DND-41 (cell line): ENCODE measurements around the gene CR2.
"Not testable (repeated sequence)": the region's sequence is repeated elsewhere in the genome, so short reads cannot be mapped to it uniquely, and the experiment has no call there.

ENCODE experiments used
- ATAC-seq: fragments of 200-7000 bp; cut with Tn5 transposase; 3 replicates; pipeline ENCODE4 v1.9.1; 2021; ENCODE audit warnings: low read depth; ENCODE audit not compliant: insufficient read depth
- DNase-seq: peaks from one replicate; pipeline ENCODE4 v3.0.0-alpha.2; 2020
- H2AFZ ChIP-seq: 2 replicates; pipeline ENCODE4 v1.6.0; 2012; ENCODE audit warnings: low read depth, low read length
- H3K27ac ChIP-seq: 2 replicates; pipeline ENCODE4 v1.5.1; 2012; ENCODE audit warnings: low read length, inconsistent platforms
- H3K27me3 ChIP-seq: fragments of 200-600 bp; sonication (generic); 2 replicates; pipeline ENCODE4 v1.6.0; 2012; ENCODE audit warnings: low read length, mild to moderate bottlenecking, inconsistent platforms; ENCODE audit not compliant: insufficient read depth, poor library complexity
- H3K36me3 ChIP-seq: 2 replicates; pipeline ENCODE4 v1.5.1; 2012; ENCODE audit warnings: low read length, inconsistent platforms; ENCODE audit not compliant: insufficient read depth
- H3K4me1 ChIP-seq: 2 replicates; pipeline ENCODE4 v1.5.1; 2012; ENCODE audit warnings: mild to moderate bottlenecking, low read length; ENCODE audit not compliant: insufficient read depth
- H3K4me2 ChIP-seq: 2 replicates; pipeline ENCODE4 v1.6.0; 2012; ENCODE audit warnings: mild to moderate bottlenecking, moderate library complexity, low read length, inconsistent platforms; ENCODE audit not compliant: insufficient read depth
- H3K4me3 ChIP-seq, 2 experiments: fragments of 200-600 bp in 1 of 2; shearing (Covaris generic) in 1 of 2; 2 replicates each; pipeline ENCODE4 v1.5.1; 2012 to 2016; ENCODE audit warnings: inconsistent platforms in 2 of 2, low read length in 2 of 2, mild to moderate bottlenecking in 2 of 2, low read depth in 1 of 2, moderate library complexity in 1 of 2
- H3K79me2 ChIP-seq: 2 replicates; pipeline ENCODE4 v1.6.0; 2012; ENCODE audit warnings: low read length, inconsistent platforms; ENCODE audit not compliant: insufficient read depth
- H3K9ac ChIP-seq: 2 replicates; pipeline ENCODE4 v1.6.0; 2012; ENCODE audit warnings: low read depth, mild to moderate bottlenecking, inconsistent platforms, low read length, moderate library complexity
- H3K9me3 ChIP-seq: 2 replicates; pipeline ENCODE4 v1.5.1; 2012; ENCODE audit warnings: low read length, moderate library complexity, mild to moderate bottlenecking, inconsistent platforms; ENCODE audit not compliant: insufficient read depth, severe bottlenecking
- H4K20me1 ChIP-seq: 2 replicates; pipeline ENCODE4 v1.6.0; 2012; ENCODE audit warnings: low read length; ENCODE audit not compliant: insufficient read depth
- CTCF ChIP-seq: IDR thresholded peaks from 2 replicates; pipeline ENCODE4 v1.5.1; 2012; ENCODE audit warnings: borderline replicate concordance, low read length, moderate library complexity, mild to moderate bottlenecking; ENCODE audit not compliant: poor library complexity, severe bottlenecking; ENCODE audit errors: extremely low read depth
- EZH2 ChIP-seq: IDR thresholded peaks from 3 replicates; pipeline ENCODE4 v1.6.1; 2012; ENCODE audit warnings: borderline replicate concordance, low read depth, mild to moderate bottlenecking, moderate library complexity, low read length, inconsistent platforms; ENCODE audit not compliant: severe bottlenecking

CR2 gene

GRCh38 chr1:207519505-207520399 lies 65.6 kb downstream of the CR2 start:
- Histone ChIP-seq H2AFZ (no peak overlapping the region), H3K4me3 (no peak overlapping the region), H3K9ac (no peak overlapping the region), H3K36me3 (no peaks in the 10 kb centered on the region), H3K27ac (no peak overlapping the region), H3K27me3 (peaks cover 3% of the 10 kb centered on the region), H3K4me1 (no peaks in the 10 kb centered on the region), H3K79me2 (no peaks in the 10 kb centered on the region), H3K9me3 (no peaks in the 10 kb centered on the region), H3K4me2 (no peak overlapping the region), H4K20me1 (no peaks in the 10 kb centered on the region)
- ATAC-seq (no peak), DNase-seq (no peak)
- no peak for TF ChIP-seq EZH2
- TF ChIP-seq CTCF, result no peak

GRCh38 chr1:207520400-207521345 lies 66.5 kb downstream of the CR2 start:
- not testable (repeated sequence) for H3K4me1 ChIP-seq, H2AFZ ChIP-seq, H4K20me1 ChIP-seq, H3K79me2 ChIP-seq, H3K27ac ChIP-seq, H3K4me2 ChIP-seq, H3K4me3 ChIP-seq, H3K9me3 ChIP-seq, ATAC-seq, H3K36me3 ChIP-seq, DNase-seq, H3K9ac ChIP-seq, H3K27me3 ChIP-seq

- not testable (repeated sequence) for ATAC-seq, H2AFZ ChIP-seq, H3K4me2 ChIP-seq, H3K27me3 ChIP-seq, H3K79me2 ChIP-seq, H3K27ac ChIP-seq, DNase-seq, H3K4me3 ChIP-seq, H3K9me3 ChIP-seq, H4K20me1 ChIP-seq, H3K36me3 ChIP-seq, H3K4me1 ChIP-seq, H3K9ac ChIP-seq
These were observed 71.1 kb downstream of the CR2 start for GRCh38 chr1:207525239-207525638.

- not testable (repeated sequence) for H3K4me2 ChIP-seq, H3K27me3 ChIP-seq, DNase-seq, H3K79me2 ChIP-seq, H2AFZ ChIP-seq, H3K27ac ChIP-seq, H3K9me3 ChIP-seq, H3K36me3 ChIP-seq, H3K4me3 ChIP-seq, H4K20me1 ChIP-seq, H3K4me1 ChIP-seq, H3K9ac ChIP-seq
- peak; percentile 57; the same call in 2 of the 3 replicates for ATAC-seq
These were observed 74.3 kb downstream of the CR2 start for GRCh38 chr1:207528401-207528800.

GRCh38 chr1:207536263-207536662 lies 82.1 kb downstream of the CR2 start:
- H3K27me3 ChIP-seq, H3K4me1 ChIP-seq, H3K4me2 ChIP-seq, H3K79me2 ChIP-seq, H3K9ac ChIP-seq, ATAC-seq, H3K4me3 ChIP-seq, H2AFZ ChIP-seq, DNase-seq, H4K20me1 ChIP-seq, H3K27ac ChIP-seq, H3K9me3 ChIP-seq, H3K36me3 ChIP-seq: not testable (repeated sequence)
